MCF 10A (cell line): Measurements from ENCODE around the gene NID1. TPM values are rescaled to one million over a fixed set of nuclear protein-coding genes. Genes with fewer than 3 reads are reported as not detected.

ENCODE experiments used
- BruUV-seq: library from RNA; stranded (reverse); fragments of 400-500 nt; replicated peaks from 2 replicates; lab custom pipeline; 2021; lab: Mats Ljungman, UMichigan
- CTCF ChIA-PET: fragments of 300-600 bp; sonication (Branson Sonifier 250); formaldehyde crosslinking; extraction: SDS; loops from one replicate; lab custom pipeline; 2021; ENCODE audit warnings: antibody characterized with exemption, inconsistent platforms; lab: Yijun Ruan, JAX
- POLR2A ChIA-PET: fragments of 300-600, 350-650 bp; sonication (Branson Sonifier 250); formaldehyde crosslinking; extraction: SDS; loops from one replicate; lab custom pipeline; 2020; ENCODE audit warnings: antibody characterized with exemption, inconsistent platforms; lab: Yijun Ruan, JAX
- DNase-seq: peaks from one replicate; pipeline ENCODE4 v3.0.0-alpha.2; 2018; ENCODE audit not compliant: unreplicated experiment
- H3K27ac Mint-ChIP-seq: one replicate; pipeline ENCODE4 v1.8.0; 2022; ENCODE audit warnings: mild to moderate bottlenecking, low read depth, mixed read lengths; ENCODE audit not compliant: unreplicated experiment
- H3K27me3 Mint-ChIP-seq: one replicate; pipeline ENCODE4 v1.8.0; 2022; ENCODE audit warnings: mixed read lengths; ENCODE audit not compliant: insufficient read depth, unreplicated experiment
- H3K36me3 Mint-ChIP-seq: one replicate; pipeline ENCODE4 v1.8.0; 2022; ENCODE audit warnings: mild to moderate bottlenecking, moderate library complexity, mixed read lengths; ENCODE audit not compliant: insufficient read depth, unreplicated experiment
- H3K4me1 Mint-ChIP-seq: one replicate; pipeline ENCODE4 v1.8.0; 2022; ENCODE audit warnings: mixed read lengths; ENCODE audit not compliant: insufficient read depth, unreplicated experiment
- H3K4me3 Mint-ChIP-seq: one replicate; pipeline ENCODE4 v1.8.0; 2022; ENCODE audit warnings: mild to moderate bottlenecking, moderate library complexity, mixed read lengths; ENCODE audit not compliant: unreplicated experiment
- H3K9me3 Mint-ChIP-seq: one replicate; pipeline ENCODE4 v1.8.0; 2022; ENCODE audit warnings: mixed read lengths; ENCODE audit not compliant: unreplicated experiment
- intact Hi-C: fragments of 100-400 bp; cut with micrococcal nuclease; formaldehyde crosslinking; loops from 2 replicates; pipeline ENCODE4 v1.14.1; 2022
- total RNA-seq: library from RNA; stranded (reverse); gene quantifications from 2 replicates; pipeline ENCODE4 v1.2.3, GENCODE V29; 2022
- TF ChIP-seq, protein P1 (sequence below): fragments of 200-600 bp; IDR thresholded peaks from one replicate; pipeline ENCODE4 v1.8.0; 2022; ENCODE audit warnings: antibody characterized with exemption, mild to moderate bottlenecking; ENCODE audit not compliant: unreplicated experiment

NID1 gene
- total RNA-seq, 1 experiment from 2014 or later: 0.16 TPM

GRCh38 chr1:236044341-236044740, 20.5 kb downstream of the NID1 start:
- TF ChIP-seq, protein P1, sequence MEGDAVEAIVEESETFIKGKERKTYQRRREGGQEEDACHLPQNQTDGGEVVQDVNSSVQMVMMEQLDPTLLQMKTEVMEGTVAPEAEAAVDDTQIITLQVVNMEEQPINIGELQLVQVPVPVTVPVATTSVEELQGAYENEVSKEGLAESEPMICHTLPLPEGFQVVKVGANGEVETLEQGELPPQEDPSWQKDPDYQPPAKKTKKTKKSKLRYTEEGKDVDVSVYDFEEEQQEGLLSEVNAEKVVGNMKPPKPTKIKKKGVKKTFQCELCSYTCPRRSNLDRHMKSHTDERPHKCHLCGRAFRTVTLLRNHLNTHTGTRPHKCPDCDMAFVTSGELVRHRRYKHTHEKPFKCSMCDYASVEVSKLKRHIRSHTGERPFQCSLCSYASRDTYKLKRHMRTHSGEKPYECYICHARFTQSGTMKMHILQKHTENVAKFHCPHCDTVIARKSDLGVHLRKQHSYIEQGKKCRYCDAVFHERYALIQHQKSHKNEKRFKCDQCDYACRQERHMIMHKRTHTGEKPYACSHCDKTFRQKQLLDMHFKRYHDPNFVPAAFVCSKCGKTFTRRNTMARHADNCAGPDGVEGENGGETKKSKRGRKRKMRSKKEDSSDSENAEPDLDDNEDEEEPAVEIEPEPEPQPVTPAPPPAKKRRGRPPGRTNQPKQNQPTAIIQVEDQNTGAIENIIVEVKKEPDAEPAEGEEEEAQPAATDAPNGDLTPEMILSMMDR: no peak
- DNase-seq: no peak
- Mint-ChIP-seq H3K27ac (no peak overlapping the region), H3K4me1 (no peaks in the 10 kb centered on the region), H3K4me3 (no peak overlapping the region), H3K9me3 (peaks cover 8% of the 10 kb centered on the region), H3K36me3 (no peaks in the 10 kb centered on the region), H3K27me3 (no peaks in the 10 kb centered on the region)
- intact Hi-C loops: no loop called here
- BruUV-seq: no TSS peak
- POLR2A ChIA-PET: no interaction called here
- CTCF ChIA-PET: interaction anchor here (0.6 kb wide), 1 partner anchor 25 kb away, joined by 3 read pairs; no protein-coding TSS in a partner anchor

DNA sequence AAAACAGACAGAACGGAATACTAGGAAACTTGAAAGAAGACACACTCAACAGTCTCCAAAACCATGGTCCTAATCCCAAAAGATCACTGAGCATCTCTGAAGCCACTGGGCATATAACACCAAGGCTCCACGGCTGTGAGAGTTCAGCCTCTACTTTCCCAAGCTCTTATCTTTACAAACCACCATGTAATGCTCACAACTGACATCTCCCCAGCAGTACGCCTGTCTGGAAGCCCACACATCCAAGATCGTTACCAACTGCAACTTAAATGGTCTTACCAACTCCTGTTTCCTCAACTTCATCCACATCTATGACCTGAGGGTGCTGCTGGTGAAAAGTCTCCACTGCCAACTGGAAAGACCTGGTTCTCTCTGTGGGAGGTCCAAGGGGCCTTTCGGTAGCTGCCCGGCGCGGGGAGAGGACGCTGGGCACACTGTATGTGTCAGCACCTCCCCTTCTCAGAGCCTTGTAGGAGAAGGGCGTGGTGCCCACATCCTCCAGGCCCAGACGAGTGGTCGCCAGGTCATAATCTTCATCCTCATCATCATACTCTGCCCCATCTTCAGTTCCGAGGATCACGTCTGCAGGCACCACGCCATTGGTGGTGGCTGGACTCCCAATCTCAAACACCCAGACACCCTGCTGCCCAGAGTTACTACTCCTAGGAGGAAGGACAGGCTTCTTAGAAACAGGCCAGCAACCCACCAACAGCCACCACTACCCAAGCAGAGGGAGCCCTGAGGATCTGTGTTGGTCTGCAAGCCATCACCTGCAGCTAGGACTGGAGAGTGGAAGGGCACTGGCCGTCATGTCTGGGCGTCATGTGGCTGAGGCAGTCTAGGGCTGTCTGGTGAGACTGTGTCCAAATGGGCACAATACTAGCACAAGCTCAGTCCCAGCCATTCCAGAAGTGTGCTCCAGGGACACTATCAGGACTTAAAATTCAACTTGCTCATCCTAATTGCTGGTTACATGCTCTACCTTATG, 23.0 kb downstream of the NID1 start:
- TF ChIP-seq, protein P1: no peak
- Mint-ChIP-seq H3K9me3 (peaks cover 8% of the 10 kb centered on the region), H3K4me3 (no peak overlapping the region), H3K4me1 (no peaks in the 10 kb centered on the region), H3K27ac (no peak overlapping the region), H3K36me3 (no peaks in the 10 kb centered on the region), H3K27me3 (no peaks in the 10 kb centered on the region)
- BruUV-seq: no TSS peak
- ChIA-PET CTCF (interaction anchor here (0.7 to 1.6 kb wide), 4 partner anchors 12 to 438 kb away, joined by 3 to 6 read pairs (median 4); no protein-coding TSS in a partner anchor), POLR2A (interaction anchor here (0.6 to 0.7 kb wide), 2 partner anchors 10 to 31 kb away, joined by 3 to 6 read pairs; no protein-coding TSS in a partner anchor)
- intact Hi-C loops: no loop called here
- DNase-seq: no peak

DNA sequence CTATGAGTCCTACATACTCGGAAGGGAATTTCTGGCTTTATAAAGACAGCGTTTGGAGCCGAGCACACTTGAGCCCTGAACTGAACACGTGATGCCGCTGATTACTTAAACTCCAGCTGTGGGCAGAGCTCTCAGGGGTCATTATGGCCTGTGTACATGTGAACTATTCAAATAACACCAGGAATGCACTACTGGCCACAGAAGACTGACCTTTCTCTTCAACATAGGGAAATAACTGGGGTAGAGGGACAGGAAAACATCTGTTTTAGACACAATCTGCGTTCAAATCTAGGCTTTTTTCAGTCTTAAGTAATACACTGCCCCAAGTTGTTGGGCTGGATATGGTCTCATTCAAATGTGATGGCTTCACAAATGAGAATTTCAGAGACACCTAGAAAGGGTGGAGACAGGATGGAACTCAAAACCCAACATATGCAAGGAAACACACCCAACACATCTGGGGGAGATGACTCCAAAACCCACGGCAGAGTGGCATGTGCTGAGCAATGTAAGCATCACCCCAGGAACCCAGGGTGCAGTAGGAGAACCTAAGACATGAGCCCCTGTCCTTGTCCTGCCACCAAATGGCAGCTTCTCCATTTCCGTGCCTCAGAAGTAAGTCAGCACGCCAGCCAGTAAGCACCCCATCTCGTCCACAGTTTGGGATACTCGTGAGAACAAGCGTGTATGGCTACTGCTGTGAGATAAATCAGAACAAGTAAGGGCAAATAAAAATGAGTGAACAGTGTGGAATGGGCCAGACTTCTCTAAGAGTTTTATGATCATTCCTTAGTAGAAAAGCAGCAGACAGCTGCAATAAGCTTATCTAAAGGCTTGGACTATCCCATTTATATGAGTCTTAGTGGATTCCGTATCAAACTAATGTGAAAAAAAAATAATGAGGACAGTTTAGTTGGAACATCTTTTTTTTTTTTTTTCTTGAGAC, 24.9 kb downstream of the NID1 start:
- intact Hi-C loops: no loop called here
- Mint-ChIP-seq H3K27ac (no peak overlapping the region), H3K4me3 (no peak overlapping the region), H3K36me3 (no peaks in the 10 kb centered on the region), H3K4me1 (no peaks in the 10 kb centered on the region), H3K9me3 (peaks cover 8% of the 10 kb centered on the region), H3K27me3 (no peaks in the 10 kb centered on the region)
- ChIA-PET POLR2A (interaction anchor here (0.7 to 1.1 kb wide), 3 partner anchors 9 to 57 kb away, joined by 3 to 4 read pairs (median 4); no protein-coding TSS in a partner anchor), CTCF (interaction anchor here (0.5 to 1.1 kb wide), 5 partner anchors 9 to 455 kb away, joined by 3 to 9 read pairs (median 4); no protein-coding TSS in a partner anchor)
- no peak for DNase-seq
- BruUV-seq: no TSS peak
- TF ChIP-seq, protein P1: no peak
